Sigmoid colon (tissue), 3 donors: ENCODE data around the gene GABARAPL1.

Experiments
- CTCF ChIP-seq, 4 experiments: fragments of 450-650 bp in 3 of 4; fragments of 200-600 bp in 1 of 4; IDR thresholded peaks; one replicate each; pipeline ENCODE4 v1.5.1; 2016 to 2019; ENCODE audit warnings: antibody characterized with exemption in 4 of 4, mild to moderate bottlenecking in 3 of 4, moderate library complexity in 2 of 4
- POLR2A ChIP-seq, 2 donors: fragments of 450-650 bp; IDR thresholded peaks; one replicate each; pipeline ENCODE4 v1.6.1; 2016; ENCODE audit warnings: antibody characterized with exemption in 2 of 2, mild to moderate bottlenecking in 2 of 2, moderate library complexity in 2 of 2

- TF ChIP-seq CTCF (IDR thresholded peaks at IDR 0.05), result no peak
- TF ChIP-seq POLR2A (IDR thresholded peaks at IDR 0.05), result no peak
Observed at GRCh38 chr12:10238526-10238925, 25.8 kb downstream of the GABARAPL1 start.
